IPS DF 19.7 (cell line): ENCODE measurements around the gene RGCC.
A peak's percentile ranks its signal among the peaks of the same experiment; 100 is the strongest.
"Not testable (repeated sequence)": the region's sequence is repeated elsewhere in the genome, so short reads cannot be mapped to it uniquely, and the experiment has no call there.

ENCODE experiments used
- DNase-seq: peaks from one replicate; pipeline ENCODE4 v3.0.0-alpha.2; 2013; ENCODE audit warnings: low read depth, low spot score

Gene RGCC

GRCh38 chr13:41456768-41457588, at the start of gene RGCC:
Gene RGCC (plus strand): TSS chr13:41457550. CDS start chr13:41457708, 158 bp downstream.
- DNase-seq: no peak

GRCh38 chr13:41408121-41408520, 49.2 kb upstream of the RGCC start:
- DNase-seq: no peak

DNA sequence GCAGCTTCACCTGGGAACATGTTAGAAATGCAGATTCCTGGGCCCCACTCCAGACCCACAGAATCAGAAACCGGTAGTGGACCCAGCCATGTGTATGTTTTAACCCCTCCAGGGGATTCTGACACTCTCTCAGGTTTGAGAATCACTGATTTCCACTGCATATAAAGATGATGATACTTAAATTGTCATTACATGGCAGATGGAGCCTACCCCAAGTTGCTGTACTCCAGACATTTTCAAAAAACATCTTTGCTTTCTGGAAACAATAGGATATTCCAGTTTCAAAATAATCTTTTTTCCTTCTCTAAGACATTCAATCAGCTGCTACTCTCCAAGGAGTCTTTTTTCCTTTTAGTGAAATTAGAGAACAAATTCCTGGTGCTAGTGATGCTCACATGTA, 48.6 kb upstream of the RGCC start:
- DNase-seq: no peak

DNA sequence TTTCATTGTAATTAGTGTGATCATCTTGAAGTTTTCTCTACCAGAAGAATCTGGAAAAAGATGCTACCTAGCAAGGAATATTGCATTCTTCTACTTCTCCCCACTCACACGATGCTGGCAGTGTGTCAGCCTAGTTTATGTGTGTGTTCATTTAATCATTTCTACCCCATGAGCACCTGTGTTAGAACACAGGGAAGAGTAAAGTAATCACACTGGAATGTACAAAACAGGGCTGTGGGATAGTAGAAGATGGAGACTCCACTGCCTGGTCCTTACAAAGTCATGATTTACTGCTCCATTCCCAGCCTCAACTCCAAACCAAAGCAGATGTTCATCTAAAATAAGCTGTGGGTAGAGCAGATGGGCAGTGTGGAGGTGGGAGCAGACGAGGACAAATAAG, 47.7 kb upstream of the RGCC start:
- no peak for DNase-seq

- DNase-seq: no peak
Measured at GRCh38 chr13:41411060-41411459, 46.3 kb upstream of the RGCC start.

- peak; percentile 15 for DNase-seq
Measured at GRCh38 chr13:41411522-41411921, 45.8 kb upstream of the RGCC start.

GRCh38 chr13:41413872-41414271, 43.5 kb upstream of the RGCC start:
- DNase-seq: no peak

DNA sequence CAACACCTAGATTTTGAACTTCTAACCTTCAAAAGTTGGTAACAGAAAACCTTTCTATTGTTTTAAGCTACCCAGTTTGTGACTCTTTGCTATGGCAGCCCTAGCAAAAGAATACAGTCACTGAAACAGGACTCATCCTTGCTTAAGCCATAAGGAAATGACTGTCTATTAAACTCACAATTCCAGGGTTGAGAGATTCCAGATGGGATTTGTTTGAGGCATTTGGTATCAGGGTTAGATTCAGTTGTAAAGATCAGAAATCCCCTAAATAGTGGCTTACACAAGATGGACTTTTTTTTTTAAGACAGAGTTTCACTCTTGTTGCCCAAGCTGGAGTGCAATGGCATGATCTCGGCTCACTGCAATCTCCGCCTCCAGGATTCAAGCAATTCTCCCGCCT, 41.1 kb upstream of the RGCC start:
- DNase-seq: no peak

DNA sequence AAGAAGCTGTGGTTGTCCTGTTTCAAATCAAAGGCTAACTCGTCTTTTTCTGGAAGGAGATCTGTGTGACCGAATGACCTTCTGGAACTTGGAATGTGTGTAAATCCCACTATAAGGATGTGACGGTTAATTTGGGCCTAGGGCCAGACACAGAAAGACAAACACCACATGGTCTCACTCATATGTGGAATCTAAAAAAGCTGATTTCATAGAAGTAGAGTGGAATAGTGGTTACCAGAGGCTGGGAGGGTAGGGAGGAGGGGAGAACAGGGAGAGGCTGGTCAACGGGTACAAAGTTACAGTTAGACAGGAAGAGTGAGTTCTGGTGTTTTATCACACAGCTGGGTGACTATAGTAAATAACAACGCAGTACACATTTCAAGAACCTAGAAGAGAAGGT, 39.3 kb upstream of the RGCC start:
- no peak for DNase-seq

GRCh38 chr13:41418731-41419130, 38.6 kb upstream of the RGCC start:
- no peak for DNase-seq

DNA sequence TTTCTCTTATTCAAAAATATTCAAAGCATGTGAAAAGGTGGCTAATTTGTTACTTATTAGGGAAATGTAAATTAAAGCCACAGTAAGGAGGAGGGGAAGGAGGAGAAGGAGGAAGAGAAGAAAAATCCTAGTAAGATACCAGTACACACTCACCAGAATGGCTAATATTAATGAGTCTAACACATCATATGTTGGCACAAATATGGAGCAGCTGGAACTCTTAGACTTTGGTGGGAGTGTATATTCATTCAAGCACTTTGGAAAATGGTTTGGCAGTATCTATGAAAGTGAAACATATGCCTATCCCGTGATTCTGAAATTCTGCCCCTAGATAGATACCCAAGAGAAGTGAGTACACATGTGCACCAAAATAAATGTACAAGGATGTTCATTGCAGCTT, 38.1 kb upstream of the RGCC start:
- no peak for DNase-seq

- DNase-seq: no peak
Measured at GRCh38 chr13:41420146-41420545, 37.2 kb upstream of the RGCC start.

DNA sequence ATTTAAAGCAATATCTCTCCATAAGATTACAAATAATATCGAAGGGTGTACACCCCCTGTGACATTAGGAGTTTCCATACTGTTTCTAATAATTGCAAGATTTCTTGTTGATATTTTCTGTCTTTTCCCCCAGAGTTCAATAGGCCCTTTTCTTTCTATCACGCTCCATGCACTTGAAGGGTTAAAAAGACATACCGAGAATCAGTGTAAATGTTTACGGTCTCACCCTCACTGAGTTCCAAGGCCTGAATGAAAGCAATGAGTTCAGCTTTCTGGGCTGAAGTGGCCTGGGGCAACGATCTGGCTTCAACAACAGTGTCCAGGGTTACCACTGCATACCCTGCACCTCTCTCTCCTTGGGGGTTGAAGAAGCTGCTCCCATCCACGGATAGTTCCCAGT, 36.0 kb upstream of the RGCC start:
- not testable (repeated sequence) for DNase-seq

DNA sequence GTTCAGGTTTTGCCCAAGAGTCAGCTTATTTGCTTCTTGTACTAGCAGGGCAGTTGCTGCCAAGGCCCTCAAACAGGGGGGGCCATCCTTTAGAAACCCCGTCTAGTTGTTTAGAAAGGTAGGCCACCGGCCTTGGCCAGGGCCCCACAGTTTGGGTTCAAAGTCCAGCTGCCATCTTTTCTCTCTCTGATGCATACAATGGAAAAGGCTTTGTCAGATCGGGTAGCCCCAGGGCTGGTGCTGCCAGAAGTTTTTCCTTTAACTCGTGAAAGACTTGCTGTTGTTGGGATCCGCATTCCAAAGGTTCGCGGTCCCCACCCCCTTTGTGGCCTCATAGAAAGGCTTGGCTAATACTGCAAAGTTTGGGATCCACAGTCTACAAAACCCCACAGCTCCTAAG, 35.4 kb upstream of the RGCC start:
- DNase-seq: not testable (repeated sequence)

GRCh38 chr13:41423259-41423658, 34.1 kb upstream of the RGCC start:
- DNase-seq: not testable (repeated sequence)

- not testable (repeated sequence) for DNase-seq
Measured at GRCh38 chr13:41424675-41425074, 32.7 kb upstream of the RGCC start.

DNA sequence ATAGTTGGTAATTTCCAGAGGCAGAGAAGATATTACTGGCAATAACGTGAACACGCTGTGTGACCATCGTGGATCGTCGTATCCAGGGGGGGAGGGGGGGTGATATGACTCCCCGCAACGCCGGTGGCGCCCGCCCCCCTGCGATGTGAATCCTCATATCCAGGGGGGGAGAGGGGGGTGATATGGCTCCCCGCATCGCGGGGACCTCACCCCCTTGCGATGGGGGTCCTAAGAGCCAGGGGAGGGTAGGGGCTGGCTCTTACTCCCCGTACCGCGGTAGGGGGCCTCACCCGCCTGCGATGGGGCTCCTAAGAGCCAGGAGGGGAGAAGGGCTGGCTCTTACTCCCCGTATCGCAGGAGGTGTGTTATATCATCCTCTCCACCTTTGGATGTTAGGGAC, 31.3 kb upstream of the RGCC start:
- no peak for DNase-seq

DNA sequence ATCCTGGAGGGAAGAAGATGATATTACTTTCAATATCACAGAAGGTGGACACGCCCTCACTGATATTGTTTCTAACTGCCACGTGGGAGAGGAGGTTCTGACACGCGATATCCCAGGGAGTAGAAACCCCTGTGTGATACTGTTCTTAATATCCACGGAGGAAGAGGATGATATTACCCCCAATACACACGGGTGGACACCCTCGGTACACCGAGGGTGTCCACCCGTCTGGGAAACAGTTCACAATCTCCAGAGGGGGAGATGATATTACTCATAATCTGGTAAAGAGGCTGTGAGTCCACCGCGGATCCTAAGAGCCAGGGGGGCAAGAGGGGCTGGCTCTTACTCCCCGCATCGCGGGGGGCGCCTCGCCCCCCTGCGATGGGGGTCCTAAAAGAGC, 29.7 kb upstream of the RGCC start:
- DNase-seq: no peak

GRCh38 chr13:41428155-41428554, 29.2 kb upstream of the RGCC start:
- no peak for DNase-seq

- not testable (repeated sequence) for DNase-seq
Measured at GRCh38 chr13:41434030-41434429, 23.3 kb upstream of the RGCC start.

- DNase-seq: no peak
Measured at GRCh38 chr13:41434831-41435520, 22.4 kb upstream of the RGCC start.

GRCh38 chr13:41443969-41444368, 13.4 kb upstream of the RGCC start:
- DNase-seq: no peak

DNA sequence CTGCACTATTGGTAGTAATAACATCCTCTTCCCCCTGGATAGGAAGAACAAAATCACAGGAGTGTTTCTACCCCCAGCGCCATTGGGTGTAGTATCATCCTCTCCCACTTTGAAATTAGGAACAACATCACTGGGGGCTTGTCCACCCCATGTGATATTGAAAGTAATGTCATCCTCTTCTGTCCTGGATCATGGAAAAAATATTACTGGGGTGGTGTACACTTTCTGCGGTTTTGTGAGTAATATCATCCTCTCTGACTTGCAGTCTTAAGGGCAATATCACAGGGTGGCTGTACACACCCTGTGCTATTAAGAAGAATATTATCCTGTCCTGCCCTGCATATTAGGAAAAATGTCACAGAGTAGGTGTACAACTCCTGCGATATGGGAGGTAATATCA, 4.9 kb upstream of the RGCC start:
- DNase-seq: no peak
